Panc1 (cell line): ENCODE measurements around the gene FAM180B. TPM values are rescaled to one million over a fixed set of nuclear protein-coding genes. Genes with fewer than 3 reads are reported as not detected.

Source experiments
- ATAC-seq: fragments of 200-7000 bp; cut with Tn5 transposase; 2 replicates; pipeline ENCODE4 v1.9.1; 2020; ENCODE audit warnings: mild to moderate bottlenecking, moderate library complexity
- Bru-seq: library from RNA; stranded (reverse); fragments of 400-500 nt; gene quantifications from one replicate; lab custom pipeline; 2021; lab: Mats Ljungman, UMichigan
- BruChase-seq, 2 experiments: library from RNA; stranded (reverse); fragments of 400-500 nt; gene quantifications; one replicate each; lab custom pipeline; 2021; lab: Mats Ljungman, UMichigan
- BruUV-seq: library from RNA; stranded (reverse); fragments of 400-500 nt; replicated peaks from 2 replicates; lab custom pipeline; 2021; lab: Mats Ljungman, UMichigan
- CTCF ChIA-PET: fragments of 300-600 bp; sonication (Branson Sonifier 250); formaldehyde crosslinking; loops from one replicate; lab custom pipeline; 2022; ENCODE audit warnings: antibody characterized with exemption; lab: Charles Lee
- POLR2A ChIA-PET: fragments of 300-600 bp; sonication (Branson Sonifier 250); formaldehyde crosslinking; loops from one replicate; lab custom pipeline; 2022; ENCODE audit warnings: antibody characterized with exemption; lab: Charles Lee
- DNase-seq: peaks from one replicate; pipeline ENCODE4 v3.0.0-alpha.2; 2010; ENCODE audit warnings: low read depth, low spot score
- H3K27ac ChIP-seq: 2 replicates; pipeline ENCODE4 v1.5.1; 2011; ENCODE audit warnings: mild to moderate bottlenecking, low read length, inconsistent platforms
- H3K27me3 ChIP-seq: fragments of 200-500 bp; sonication (Bioruptor generic); 2 replicates; pipeline ENCODE4 v1.6.0; 2014; ENCODE audit warnings: low read length, inconsistent platforms; ENCODE audit not compliant: control insufficient read depth, insufficient read depth
- H3K36me3 ChIP-seq: fragments of 200-500 bp; sonication (Bioruptor generic); 2 replicates; pipeline ENCODE4 v1.5.1; 2014; ENCODE audit warnings: inconsistent platforms, mild to moderate bottlenecking, low read length, moderate library complexity; ENCODE audit not compliant: control insufficient read depth, insufficient read depth
- H3K4me1 ChIP-seq: 2 replicates; pipeline ENCODE4 v1.5.1; 2011; ENCODE audit warnings: inconsistent platforms, mild to moderate bottlenecking, low read length, moderate library complexity; ENCODE audit not compliant: control insufficient read depth, insufficient read depth
- H3K4me3 ChIP-seq, 2 experiments: 2 replicates each; pipeline ENCODE4 v1.5.1; 2011 to 2012; ENCODE audit warnings: low read depth in 2 of 2, low read length in 2 of 2, mild to moderate bottlenecking in 2 of 2, inconsistent platforms in 1 of 2, moderate library complexity in 1 of 2
- H3K9me3 ChIP-seq: fragments of 200-500 bp; sonication (Bioruptor generic); 2 replicates; pipeline ENCODE4 v1.5.1; 2014; ENCODE audit warnings: low read depth, mild to moderate bottlenecking, inconsistent platforms, low read length, moderate library complexity; ENCODE audit not compliant: control insufficient read depth, insufficient read depth
- CTCF ChIP-seq: fragments of 450-650 bp; IDR thresholded peaks from 2 replicates; pipeline ENCODE4 v1.5.1; 2017; ENCODE audit warnings: mild to moderate bottlenecking
- POLR2AphosphoS5 ChIP-seq: IDR thresholded peaks from 2 replicates; pipeline ENCODE4 v1.6.1; 2012; ENCODE audit warnings: mild to moderate bottlenecking, low read depth, low read length, moderate library complexity
- REST ChIP-seq, 2 experiments: IDR thresholded peaks; 2 replicates each; pipeline ENCODE4 v1.6.1; 2011 to 2012; ENCODE audit warnings: low read depth in 2 of 2, control low read depth in 1 of 2, low read length in 1 of 2, mild to moderate bottlenecking in 1 of 2, moderate library complexity in 1 of 2; ENCODE audit not compliant: insufficient read depth in 1 of 2
- SIN3A ChIP-seq: IDR thresholded peaks from 2 replicates; pipeline ENCODE4 v1.6.1; 2012; ENCODE audit warnings: low read depth, mild to moderate bottlenecking, low read length, moderate library complexity, borderline replicate concordance; ENCODE audit not compliant: insufficient read depth
- TCF7L2 ChIP-seq: IDR thresholded peaks from 2 replicates; pipeline ENCODE4 v1.6.1; 2011; ENCODE audit warnings: mild to moderate bottlenecking, low read depth, low read length, inconsistent platforms
- in situ Hi-C: cut with HindIII; loops from 2 replicates; pipeline ENCODE4 v1.10.0; 2016; ENCODE audit warnings: low sequenced_read_pairs, low pct_unique_long_range_greater_than_20kb
- intact Hi-C: fragments of 100-400 bp; cut with micrococcal nuclease; formaldehyde crosslinking; loops from one replicate; pipeline ENCODE4 v1.10.0; 2022; ENCODE audit not compliant: unreplicated experiment
- long read RNA-seq: library from polyadenylated mRNA; unstranded; transcript quantifications from one replicate; pipeline ENCODE4 v2.0.0, GENCODE V29; 2021; ENCODE audit not compliant: unreplicated experiment
- polyA plus RNA-seq: library from polyadenylated mRNA; unstranded; fragments of >200 nt; gene quantifications from one replicate; pipeline ENCODE4 v1.2.1, GENCODE V29; 2012; ENCODE audit warnings: missing spikeins; ENCODE audit not compliant: insufficient read length
- total RNA-seq: library from RNA; stranded (reverse); gene quantifications from one replicate; pipeline ENCODE4 v1.2.1, GENCODE V29; 2021; ENCODE audit not compliant: unreplicated experiment

FAM180B gene
- total RNA-seq (not detected), Bru-seq, nascent RNA (percentile 29 among the genes with signal in this experiment), BruChase-seq, experiment 1, labeled RNA remaining after a 2-hour chase (percentile 37 among the genes with signal in this experiment), BruChase-seq, experiment 2, labeled RNA remaining after a 6-hour chase (percentile 19 among the genes with signal in this experiment)
- not detected for polyA plus RNA-seq
- long read RNA-seq = 0 reads

- H3K27ac ChIP-seq = no peak within 1 kb of the TSS
- no TSS peak for BruUV-seq
- ATAC-seq = peak; percentile 24; the same call in 1 of the 2 replicates
- ChIA-PET CTCF (no interaction called here), POLR2A (no interaction called here)
- DNase-seq = no peak
- no peaks in the 10 kb centered on the region for H3K4me1 ChIP-seq
- in situ Hi-C loops (no loop called here), intact Hi-C loops (no loop called here)
- no peaks in the 10 kb centered on the region for H3K9me3 ChIP-seq
- peaks cover 9% of the 10 kb centered on the region for H3K36me3 ChIP-seq
- no peak within 1 kb of the TSS for H3K4me3 ChIP-seq
- H3K27me3 ChIP-seq = no peaks in the 10 kb centered on the region
- TF ChIP-seq CTCF (no peak), SIN3A (no peak), POLR2AphosphoS5 (no peak), REST (IDR thresholded peaks at IDR 0.05; ENCODE audit: insufficient read depth in 1 of 2, low read depth in 2 of 2, low read length in 1 of 2) (no peak)
Observed at GRCh38 chr11:47586098-47586855, at the start of gene FAM180B. FAM180B (plus strand) TSS chr11:47586678; CDS start chr11:47586769, 91 bp downstream.

GRCh38 chr11:47536915-47537314, 49.6 kb upstream of the FAM180B start:
- POLR2A ChIA-PET = interaction anchor here (0.6 kb wide), 1 partner anchor 91 kb away, joined by 4 read pairs; no protein-coding TSS in a partner anchor
- H3K4me1 ChIP-seq = peaks cover 31% of the 10 kb centered on the region

More at GRCh38 chr11:47536915-47537314, 49.6 kb upstream of the FAM180B start:
- in situ Hi-C loops = no loop called here
- no TSS peak for BruUV-seq
- Histone ChIP-seq H3K27ac (no peak overlapping the region), H3K9me3 (no peaks in the 10 kb centered on the region), H3K4me3 (no peak overlapping the region), H3K27me3 (no peaks in the 10 kb centered on the region), H3K36me3 (no peaks in the 10 kb centered on the region)
- TF ChIP-seq REST (IDR thresholded peaks at IDR 0.05; ENCODE audit: insufficient read depth in 1 of 2, low read depth in 2 of 2, low read length in 1 of 2) (no peak), CTCF (no peak), POLR2AphosphoS5 (no peak), TCF7L2 (no peak), SIN3A (no peak)
- ATAC-seq (no peak), DNase-seq (no peak)
- CTCF ChIA-PET = no interaction called here
- intact Hi-C loops = no loop called here
